D341Med (cell line): ENCODE measurements around the gene ZNF497.
A peak's percentile ranks its signal among the peaks of the same experiment; 100 is the strongest.
"Not testable (repeated sequence)": the region's sequence is repeated elsewhere in the genome, so short reads cannot be mapped to it uniquely, and the experiment has no call there.

Source experiments
- DNase-seq: peaks from one replicate; pipeline ENCODE4 v3.0.0; 2012; ENCODE audit warnings: low spot score

The ZNF497 gene

GRCh38 chr19:58348080-58348479 is 14.5 kb downstream of the ZNF497 start:
- not testable (repeated sequence) for DNase-seq

- DNase-seq = peak; percentile 99
Measured at GRCh38 chr19:58346961-58347929, 15.3 kb downstream of the ZNF497 start.

GRCh38 chr19:58345558-58345957 is 17.0 kb downstream of the ZNF497 start:
- no peak for DNase-seq

- no peak for DNase-seq
Measured at GRCh38 chr19:58338825-58339558, 23.6 kb downstream of the ZNF497 start.

GRCh38 chr19:58338336-58338735 is 24.2 kb downstream of the ZNF497 start:
- DNase-seq = no peak

- no peak for DNase-seq
Measured at GRCh38 chr19:58336820-58337219, 25.7 kb downstream of the ZNF497 start.

- no peak for DNase-seq
Measured at GRCh38 chr19:58336216-58336615, 26.3 kb downstream of the ZNF497 start.

GRCh38 chr19:58335630-58336029 is 26.9 kb downstream of the ZNF497 start:
- DNase-seq = no peak

- no peak for DNase-seq
Measured at GRCh38 chr19:58334691-58335249, 27.8 kb downstream of the ZNF497 start.

- DNase-seq = no peak
Measured at GRCh38 chr19:58332697-58333096, 29.9 kb downstream of the ZNF497 start.

- DNase-seq = no peak
Measured at GRCh38 chr19:58330458-58330857, 32.1 kb downstream of the ZNF497 start.

GRCh38 chr19:58328999-58329398 is 33.6 kb downstream of the ZNF497 start:
- peak; percentile 44 for DNase-seq

GRCh38 chr19:58326914-58327726 is 35.4 kb downstream of the ZNF497 start, which contains the start of gene ZSCAN22:
Gene ZSCAN22 (plus strand): TSS chr19:58326994. CDS start chr19:58334803, 7,809 bp downstream.
- DNase-seq = peak; percentile 96

- DNase-seq = no peak
Measured at GRCh38 chr19:58326501-58326913, 36.0 kb downstream of the ZNF497 start.

- no peak for DNase-seq
Measured at GRCh38 chr19:58325311-58326022, 37.1 kb downstream of the ZNF497 start.

- no peak for DNase-seq
Measured at GRCh38 chr19:58319241-58319640, 43.3 kb downstream of the ZNF497 start.

GRCh38 chr19:58318297-58318696 is 44.3 kb downstream of the ZNF497 start:
- DNase-seq = no peak

GRCh38 chr19:58317476-58318072 is 45.0 kb downstream of the ZNF497 start:
- DNase-seq = no peak

- DNase-seq = no peak
Measured at GRCh38 chr19:58315580-58315979, 47.0 kb downstream of the ZNF497 start.

GRCh38 chr19:58311345-58311865 is 51.1 kb downstream of the ZNF497 start:
- no peak for DNase-seq
